Endometrial microvascular endothelial cells (primary cell): ENCODE measurements around the gene PHACTR3. TPM values are rescaled to one million over a fixed set of nuclear protein-coding genes. Genes with fewer than 3 reads are reported as not detected.

Source experiments
- in situ Hi-C: cut with HindIII; loops from 2 replicates; pipeline ENCODE4 v1.10.0; 2017; ENCODE audit warnings: low sequenced_read_pairs, low pct_unique_long_range_greater_than_20kb; ENCODE audit errors: inconsistent ontology term
- total RNA-seq: library from RNA; depleted of rRNA; stranded (reverse); fragments of >200 nt; gene quantifications from one replicate; pipeline ENCODE4 v1.2.3, GENCODE V29; 2015; ENCODE audit errors: inconsistent ontology term

Gene PHACTR3
- total RNA-seq, 1 donor from 2014 or later, result not detected

- in situ Hi-C loops, result no loop called here
These were observed 57.8 kb downstream of the PHACTR3 start for GRCh38 chr20:59662161-59662560.

DNA sequence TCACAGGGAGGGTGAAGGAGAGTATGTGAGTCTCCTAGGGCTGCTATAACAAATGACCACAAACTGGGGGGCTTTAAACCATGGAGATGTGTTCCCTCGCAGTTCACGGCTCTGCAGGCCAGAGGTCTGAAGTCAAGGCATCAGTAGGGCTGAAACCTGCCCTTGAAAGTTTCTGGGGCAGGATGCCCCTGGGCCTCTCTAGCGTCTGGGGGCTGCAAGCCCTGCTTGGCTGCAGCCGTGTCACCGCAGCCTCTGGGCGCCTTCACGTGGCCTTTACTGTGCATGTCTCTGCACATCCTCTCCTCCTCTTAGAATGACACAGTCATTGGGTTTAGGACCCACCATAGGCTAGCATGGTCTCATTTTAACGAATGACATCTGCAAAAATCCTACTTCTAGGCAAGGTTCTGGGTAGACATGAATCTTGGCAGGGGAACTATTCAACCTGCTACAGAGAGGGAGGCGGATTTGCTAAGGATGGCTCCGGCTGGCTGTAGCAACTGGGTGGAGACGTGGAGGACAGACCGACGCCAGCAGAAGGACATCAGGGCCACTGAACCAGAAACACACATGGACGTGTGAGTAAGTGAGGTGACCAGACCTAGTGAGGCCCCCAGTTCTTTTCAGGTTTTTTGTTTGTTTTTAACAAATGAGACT is 58.6 kb downstream of the PHACTR3 start:
- in situ Hi-C loops, result no loop called here

DNA sequence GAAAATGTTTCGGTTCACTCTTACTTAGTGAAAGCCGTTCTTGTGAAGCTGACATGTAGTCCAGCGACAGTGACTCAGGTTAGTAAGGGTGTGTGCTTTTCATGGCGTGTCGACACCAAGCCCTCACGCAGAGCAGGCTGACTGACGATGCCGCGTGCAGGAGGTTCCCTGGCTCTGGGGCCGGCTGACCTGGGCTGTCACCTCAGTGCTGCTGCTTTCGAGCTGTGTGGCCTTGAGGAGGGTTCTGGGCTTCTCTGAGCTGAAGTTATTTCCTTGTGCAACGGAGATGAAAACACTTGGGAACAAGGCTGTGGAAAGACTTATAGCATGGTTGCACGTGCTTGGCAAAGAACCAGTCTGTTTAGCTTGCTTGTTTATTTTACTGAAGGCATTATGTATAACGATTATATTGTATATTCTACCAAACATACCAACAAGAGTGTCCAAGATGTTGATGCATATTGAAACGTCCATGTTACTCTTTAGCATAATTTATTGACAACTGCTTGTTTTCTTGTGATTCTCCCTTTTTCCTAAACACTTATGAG is 59.2 kb downstream of the PHACTR3 start:
- in situ Hi-C loops, result no loop called here

GRCh38 chr20:59664421-59664941 is 60.1 kb downstream of the PHACTR3 start:
- in situ Hi-C loops, result no loop called here

DNA sequence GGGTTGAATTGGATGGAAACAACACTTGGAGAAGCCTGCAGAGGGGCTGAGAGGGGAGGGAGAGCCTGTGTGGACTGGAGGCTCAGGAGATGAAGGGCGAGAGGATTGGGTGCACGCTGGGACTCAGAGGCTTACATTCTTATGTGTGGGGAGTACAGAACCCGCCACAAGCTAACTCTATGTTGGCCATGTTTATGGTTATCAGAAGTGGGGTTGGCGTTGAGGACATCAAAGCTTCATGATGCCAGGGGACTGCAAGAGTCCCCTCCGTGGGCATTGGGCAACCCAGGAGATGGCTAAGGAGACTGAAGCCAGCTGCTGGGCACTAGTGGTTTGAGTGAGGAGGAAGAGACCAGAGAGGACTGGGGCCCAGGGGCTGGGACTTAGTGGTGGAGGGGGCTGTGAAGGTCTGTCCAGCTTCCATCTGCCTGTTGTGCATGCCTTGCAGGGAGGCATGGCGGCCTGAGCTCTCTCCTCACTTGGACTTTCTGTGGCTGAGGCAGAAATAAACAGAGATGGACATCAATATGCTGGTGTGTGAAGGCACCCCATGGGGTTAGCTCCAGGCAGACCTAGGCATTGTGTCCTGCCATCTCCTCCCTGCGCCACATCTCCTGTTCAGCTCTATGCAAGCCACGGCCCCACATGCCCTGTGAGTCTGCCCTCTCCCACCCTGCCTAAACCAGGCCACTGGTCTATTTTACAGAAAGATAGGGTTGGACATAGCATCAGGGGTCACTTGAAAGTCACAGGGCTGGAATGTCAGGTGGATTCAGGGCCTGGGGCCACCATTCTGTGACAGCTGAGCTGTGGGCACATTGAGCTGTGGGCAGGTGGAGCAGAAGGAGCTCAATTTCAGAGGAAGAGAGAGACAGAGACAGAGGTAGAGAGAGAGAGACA is 61.6 kb downstream of the PHACTR3 start:
- in situ Hi-C loops, result no loop called here

DNA sequence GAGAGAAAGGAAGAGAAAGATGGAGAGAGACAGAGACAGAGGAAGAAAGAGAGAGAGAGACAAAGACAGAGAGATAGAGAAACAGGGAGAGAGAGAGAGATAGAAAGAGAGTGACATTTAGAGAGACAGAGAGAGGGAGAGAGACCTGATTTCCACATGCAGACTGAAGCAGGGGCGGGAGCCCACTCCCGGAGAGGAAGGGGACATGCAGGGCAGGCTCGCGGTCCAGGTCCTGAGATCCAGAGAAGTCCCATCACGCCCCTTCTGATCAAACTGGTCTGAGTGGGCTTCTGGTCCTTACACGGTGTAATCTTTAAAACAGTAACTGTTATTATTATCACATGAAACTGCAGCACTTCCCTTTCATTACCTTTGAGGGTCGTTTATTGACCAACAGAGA is 62.2 kb downstream of the PHACTR3 start:
- in situ Hi-C loops, result no loop called here

DNA sequence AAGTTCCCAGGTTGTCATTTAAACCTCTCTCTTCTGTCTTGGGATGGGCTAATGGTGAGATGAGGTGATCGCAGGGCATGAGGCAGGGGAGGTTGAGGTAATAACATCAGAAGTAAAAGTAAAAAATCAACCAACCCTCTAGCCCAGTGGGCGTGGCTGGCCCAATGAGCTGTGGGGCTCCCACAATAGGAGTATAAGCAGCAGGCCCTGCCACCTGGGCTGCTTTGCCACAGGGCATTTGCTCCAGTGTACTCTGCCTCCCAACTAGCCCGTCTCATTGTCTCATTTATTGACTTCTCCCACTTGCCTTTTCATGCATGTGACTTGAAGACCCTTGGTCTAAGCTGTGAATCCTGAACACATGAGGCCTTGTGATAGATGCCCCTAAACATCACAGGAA is 62.8 kb downstream of the PHACTR3 start:
- in situ Hi-C loops, result no loop called here

- in situ Hi-C loops, result no loop called here
These were observed 63.7 kb downstream of the PHACTR3 start for GRCh38 chr20:59667981-59668515.

- in situ Hi-C loops, result no loop called here
These were observed 64.8 kb downstream of the PHACTR3 start for GRCh38 chr20:59668926-59669850.

GRCh38 chr20:59670786-59671492 is 66.6 kb downstream of the PHACTR3 start:
- in situ Hi-C loops, result no loop called here

GRCh38 chr20:59671661-59672471 is 67.5 kb downstream of the PHACTR3 start:
- in situ Hi-C loops, result no loop called here

GRCh38 chr20:59672576-59672975 is 68.2 kb downstream of the PHACTR3 start:
- in situ Hi-C loops, result no loop called here

- in situ Hi-C loops, result no loop called here
These were observed 69.1 kb downstream of the PHACTR3 start for GRCh38 chr20:59673288-59673997.

DNA sequence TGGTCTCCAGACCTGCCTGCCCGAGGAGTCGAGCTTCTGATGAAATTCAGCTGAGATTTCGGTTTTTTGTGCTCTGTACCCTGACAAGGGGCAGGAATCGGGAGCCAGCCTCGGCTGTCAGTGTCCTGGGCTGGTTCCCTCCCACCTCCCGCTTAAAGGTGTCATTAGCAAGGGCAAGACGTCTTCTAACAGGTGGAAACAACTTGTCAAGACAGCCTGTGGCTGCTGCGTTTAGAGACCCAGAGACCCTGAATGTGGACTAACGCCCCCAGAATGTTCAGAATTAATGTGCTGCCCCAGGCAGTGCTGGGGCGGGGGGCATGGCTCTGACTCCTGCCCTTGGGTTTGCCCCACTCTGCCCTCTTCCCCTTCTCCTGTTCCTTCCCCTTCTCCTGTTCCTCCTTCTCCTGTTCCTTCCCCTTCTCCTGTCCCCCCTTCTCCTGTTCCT is 69.7 kb downstream of the PHACTR3 start:
- in situ Hi-C loops, result no loop called here

DNA sequence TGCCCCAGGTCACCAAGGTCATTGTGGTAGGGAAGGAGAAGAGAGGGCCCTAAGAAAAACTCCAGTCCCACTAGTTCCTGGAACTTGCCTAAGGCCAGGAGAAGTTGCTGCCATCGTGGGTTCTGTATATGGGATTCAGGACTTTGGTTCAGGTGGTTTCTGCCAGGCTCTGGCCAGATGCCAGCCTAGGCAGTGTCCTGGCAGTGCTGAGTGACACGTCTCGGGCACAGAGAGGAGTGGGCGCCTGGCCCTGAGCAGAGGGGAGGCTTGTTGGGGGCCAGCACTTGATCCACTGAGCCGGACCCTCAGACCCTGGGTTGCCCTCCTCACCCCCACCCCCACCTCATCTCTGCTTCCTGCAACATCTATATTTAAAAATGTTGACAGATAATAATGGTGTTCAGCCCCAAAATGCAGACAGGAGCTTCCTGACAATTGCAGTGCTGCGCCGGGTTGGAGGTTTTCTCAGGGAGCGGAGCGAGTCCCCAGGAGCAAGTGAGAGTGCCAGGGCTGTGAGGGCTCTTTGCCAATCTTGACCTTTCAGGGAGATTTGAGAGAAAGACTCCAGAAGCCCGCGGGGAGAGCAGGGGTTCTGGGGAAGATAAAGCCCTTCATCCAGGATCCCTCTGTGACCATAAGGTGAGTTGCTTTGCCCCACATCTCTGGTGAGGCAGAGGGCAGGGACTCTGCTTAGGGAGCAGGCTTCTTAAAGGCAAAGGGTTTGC is 71.9 kb downstream of the PHACTR3 start:
- in situ Hi-C loops, result no loop called here

- in situ Hi-C loops, result no loop called here
These were observed 72.5 kb downstream of the PHACTR3 start for GRCh38 chr20:59676851-59677182.
